OCI-M2 (cell line): Measurements from ENCODE around the gene CLCN2.
"Not testable (repeated sequence)": the region's sequence is repeated elsewhere in the genome, so short reads cannot be mapped to it uniquely, and the experiment has no call there.

Experiments
- DNase-seq: peaks from one replicate; lab custom pipeline; 2025; ENCODE audit not compliant: unreplicated experiment; lab: John Stamatoyannopoulos, UW

Gene CLCN2

GRCh38 chr3:184347321-184348056 lies 13.9 kb downstream of the CLCN2 start:
- no peak for DNase-seq

GRCh38 chr3:184346480-184347190 lies 14.8 kb downstream of the CLCN2 start:
- no peak for DNase-seq

GRCh38 chr3:184345317-184346144 lies 15.9 kb downstream of the CLCN2 start:
- DNase-seq: no peak

GRCh38 chr3:184344579-184345316 lies 16.7 kb downstream of the CLCN2 start:
- DNase-seq: no peak

GRCh38 chr3:184343200-184343876 lies 18.1 kb downstream of the CLCN2 start:
- DNase-seq: no peak

- no peak for DNase-seq
Observed at GRCh38 chr3:184341925-184342324, 19.5 kb downstream of the CLCN2 start.

GRCh38 chr3:184339451-184340135 lies 21.8 kb downstream of the CLCN2 start:
- not testable (repeated sequence) for DNase-seq

- DNase-seq: no peak
Observed at GRCh38 chr3:184339001-184339400, 22.4 kb downstream of the CLCN2 start.

GRCh38 chr3:184338511-184338945 lies 22.9 kb downstream of the CLCN2 start:
- DNase-seq: no peak

GRCh38 chr3:184337981-184338380 lies 23.4 kb downstream of the CLCN2 start:
- DNase-seq: no peak

GRCh38 chr3:184337399-184337714 lies 24.0 kb downstream of the CLCN2 start, which contains the start of gene FAM131A:
Gene FAM131A, plus strand, starts transcription at chr3:184337600. Its CDS starts 31 bp downstream, at chr3:184337631.
- DNase-seq: no peak

GRCh38 chr3:184336547-184337398 lies 24.6 kb downstream of the CLCN2 start:
- DNase-seq: no peak

- no peak for DNase-seq
Observed at GRCh38 chr3:184335661-184336546, 25.5 kb downstream of the CLCN2 start.

- DNase-seq: no peak
Observed at GRCh38 chr3:184335291-184335660, 26.1 kb downstream of the CLCN2 start.

GRCh38 chr3:184334470-184335158 lies 26.8 kb downstream of the CLCN2 start:
- DNase-seq: no peak

GRCh38 chr3:184333700-184334099 lies 27.7 kb downstream of the CLCN2 start:
- DNase-seq: no peak

- no peak for DNase-seq
Observed at GRCh38 chr3:184333190-184333589, 28.2 kb downstream of the CLCN2 start.
